ENCODE results near the gene PPP1CC. TPM values are rescaled to one million over a fixed set of nuclear protein-coding genes. Genes with fewer than 3 reads are reported as not detected.

The PPP1CC gene
- total RNA-seq, 4 donors from 2014 or later, result 110 to 224 (median 134) TPM

DNA sequence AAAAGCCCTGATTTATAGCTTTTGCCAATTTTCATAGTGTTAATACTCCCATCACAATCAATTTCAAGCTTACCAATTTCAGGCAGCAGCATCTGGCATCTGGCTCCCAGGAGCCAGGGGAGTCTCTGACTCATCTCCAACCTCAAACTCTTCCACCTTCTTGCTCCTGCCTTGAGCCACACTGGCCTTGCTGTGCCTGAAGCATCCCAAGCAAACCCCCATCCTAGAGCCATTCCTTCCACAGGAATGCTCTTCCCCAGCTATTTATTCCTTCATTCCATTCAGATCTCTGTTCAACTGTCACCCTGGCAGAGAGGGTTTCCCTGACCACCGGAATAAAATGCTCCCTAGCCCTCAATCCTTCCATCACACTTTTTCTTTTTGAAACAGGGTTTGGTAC, 13.9 kb upstream of the PPP1CC start:
- DNase-seq, result no peak
- Histone ChIP-seq H3K9me3 (no peaks in the 10 kb centered on the region), H3K36me3 (no peaks in the 10 kb centered on the region), H3K4me1 (no peaks in the 10 kb centered on the region), H3K4me3 (no peak overlapping the region), H3K27me3 (no peaks in the 10 kb centered on the region), H3K27ac (no peak overlapping the region)
- TF ChIP-seq, protein P1, sequence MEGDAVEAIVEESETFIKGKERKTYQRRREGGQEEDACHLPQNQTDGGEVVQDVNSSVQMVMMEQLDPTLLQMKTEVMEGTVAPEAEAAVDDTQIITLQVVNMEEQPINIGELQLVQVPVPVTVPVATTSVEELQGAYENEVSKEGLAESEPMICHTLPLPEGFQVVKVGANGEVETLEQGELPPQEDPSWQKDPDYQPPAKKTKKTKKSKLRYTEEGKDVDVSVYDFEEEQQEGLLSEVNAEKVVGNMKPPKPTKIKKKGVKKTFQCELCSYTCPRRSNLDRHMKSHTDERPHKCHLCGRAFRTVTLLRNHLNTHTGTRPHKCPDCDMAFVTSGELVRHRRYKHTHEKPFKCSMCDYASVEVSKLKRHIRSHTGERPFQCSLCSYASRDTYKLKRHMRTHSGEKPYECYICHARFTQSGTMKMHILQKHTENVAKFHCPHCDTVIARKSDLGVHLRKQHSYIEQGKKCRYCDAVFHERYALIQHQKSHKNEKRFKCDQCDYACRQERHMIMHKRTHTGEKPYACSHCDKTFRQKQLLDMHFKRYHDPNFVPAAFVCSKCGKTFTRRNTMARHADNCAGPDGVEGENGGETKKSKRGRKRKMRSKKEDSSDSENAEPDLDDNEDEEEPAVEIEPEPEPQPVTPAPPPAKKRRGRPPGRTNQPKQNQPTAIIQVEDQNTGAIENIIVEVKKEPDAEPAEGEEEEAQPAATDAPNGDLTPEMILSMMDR (IDR thresholded peaks at IDR 0.05), result no peak
- TF ChIP-seq POLR2A (IDR thresholded peaks at IDR 0.05), result no peak
- intact Hi-C loops (cut with DNase I; ENCODE audit: low total_unique reads), result no loop called here

DNA sequence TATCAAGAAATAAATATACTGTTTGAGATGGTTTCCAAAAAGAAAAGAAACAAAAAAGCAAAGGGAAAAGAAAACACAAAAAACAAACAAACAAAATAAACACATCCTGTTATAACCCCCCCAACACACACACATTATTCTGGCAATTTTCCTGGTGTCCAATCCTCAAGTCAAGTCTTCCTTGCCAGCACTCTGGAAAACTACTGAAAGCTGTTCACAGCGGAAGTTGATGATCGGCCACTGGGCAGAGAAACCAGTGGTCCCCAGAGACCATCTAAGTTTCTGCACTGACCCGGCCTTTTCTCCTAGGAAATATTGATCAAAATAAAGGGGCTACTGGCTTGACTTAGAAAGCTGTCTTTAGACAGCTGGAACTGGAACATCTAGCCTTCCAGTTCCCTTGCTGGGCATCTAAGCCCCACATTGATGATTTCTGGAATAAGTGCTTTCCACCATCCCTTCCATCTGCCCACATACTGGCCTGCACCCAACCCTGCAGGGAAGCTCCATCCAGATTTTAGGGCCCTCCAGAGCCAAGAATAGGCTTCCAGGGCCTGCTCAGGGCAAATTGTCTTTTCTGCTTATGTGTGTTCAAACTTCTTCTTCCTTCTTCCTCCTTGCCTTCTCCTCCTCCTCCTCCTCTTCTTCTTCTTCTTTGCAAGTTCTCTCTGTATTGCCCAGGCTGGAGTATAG, 11.6 kb upstream of the PPP1CC start:
- no peaks in the 10 kb centered on the region for H3K9me3 ChIP-seq
- intact Hi-C loops (cut with DNase I; ENCODE audit: low total_unique reads), result no loop called here
- H3K27ac ChIP-seq, result no peak overlapping the region
- no peaks in the 10 kb centered on the region for H3K36me3 ChIP-seq
- DNase-seq, result peak; percentile 25 to 36
- no peaks in the 10 kb centered on the region for H3K4me1 ChIP-seq
- TF ChIP-seq POLR2A (IDR thresholded peaks at IDR 0.05), result no peak
- TF ChIP-seq, protein P1 (IDR thresholded peaks at IDR 0.05), result no peak
- H3K4me3 ChIP-seq, result no peak overlapping the region
- H3K27me3 ChIP-seq, result no peaks in the 10 kb centered on the region

DNA sequence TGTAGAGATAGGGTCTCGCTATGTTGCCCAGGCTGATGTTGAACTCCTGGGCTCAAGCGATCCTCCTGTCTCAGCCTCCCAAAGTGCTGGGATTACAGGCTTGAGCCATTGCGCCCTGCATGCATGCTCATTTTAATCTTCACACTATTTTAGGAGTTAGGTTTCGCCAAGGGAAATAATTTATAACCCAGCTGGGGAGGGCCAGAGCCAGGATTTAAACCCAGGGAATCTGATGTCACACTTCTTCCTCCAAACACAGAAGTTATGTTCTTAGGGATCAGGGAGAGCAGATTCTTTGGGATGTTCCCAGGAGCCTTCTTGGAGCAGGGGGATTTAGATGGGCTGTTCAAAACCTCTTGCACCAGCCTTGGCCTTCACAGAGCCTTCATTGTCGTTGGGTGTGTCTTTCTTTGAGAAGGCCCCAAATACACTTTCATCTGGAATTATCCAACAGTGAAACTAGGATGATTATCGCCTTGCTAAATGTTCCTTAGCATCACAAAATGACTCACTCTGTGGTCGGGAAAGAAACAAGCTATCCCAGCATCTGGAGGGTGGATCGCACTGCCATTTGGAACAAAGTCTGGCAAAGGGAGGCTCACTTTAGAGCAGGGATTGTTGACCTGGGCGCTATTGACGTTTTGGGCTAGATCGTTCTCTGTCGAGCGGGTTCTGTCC, 8.2 kb upstream of the PPP1CC start:
- Histone ChIP-seq H3K27me3 (no peaks in the 10 kb centered on the region), H3K27ac (peak overlapping the region; percentile 72 to 75), H3K9me3 (no peaks in the 10 kb centered on the region), H3K4me3 (no peak overlapping the region), H3K4me1 (no peaks in the 10 kb centered on the region), H3K36me3 (no peaks in the 10 kb centered on the region)
- intact Hi-C loops (cut with DNase I; ENCODE audit: low total_unique reads), result no loop called here
- no peak for TF ChIP-seq POLR2A (IDR thresholded peaks at IDR 0.05)
- TF ChIP-seq, protein P1 (IDR thresholded peaks at IDR 0.05), result no peak
- DNase-seq, result peak; percentile 40 to 49

DNA sequence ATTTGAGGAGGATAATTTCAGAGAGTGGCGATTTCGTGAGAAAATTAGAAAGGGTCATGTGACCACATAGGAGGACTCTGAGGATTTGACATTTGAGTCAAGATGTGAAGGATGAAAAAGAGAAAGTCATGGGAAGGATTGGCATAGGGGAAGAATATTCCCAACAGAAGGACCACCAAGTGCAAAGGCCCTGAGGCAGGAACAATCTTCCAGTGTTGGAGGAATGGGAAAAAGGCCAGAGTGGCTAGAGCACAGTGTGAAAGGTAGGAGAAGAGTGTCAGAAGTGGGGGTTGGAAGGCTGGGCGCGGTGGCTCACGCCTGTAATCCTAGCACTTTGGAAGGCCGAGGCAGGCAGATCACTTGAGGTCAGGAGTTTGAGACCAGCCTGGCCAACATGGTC, 3.9 kb upstream of the PPP1CC start:
- H3K9me3 ChIP-seq, result no peaks in the 10 kb centered on the region
- H3K4me3 ChIP-seq, result no peak overlapping the region
- intact Hi-C loops (cut with DNase I; ENCODE audit: low total_unique reads), result no loop called here
- TF ChIP-seq POLR2A (IDR thresholded peaks at IDR 0.05), result no peak
- TF ChIP-seq, protein P1 (IDR thresholded peaks at IDR 0.05), result no peak
- H3K36me3 ChIP-seq, result no peaks in the 10 kb centered on the region
- no peak overlapping the region for H3K27ac ChIP-seq
- H3K4me1 ChIP-seq, result no peaks in the 10 kb centered on the region
- no peaks in the 10 kb centered on the region for H3K27me3 ChIP-seq
- no peak for DNase-seq

DNA sequence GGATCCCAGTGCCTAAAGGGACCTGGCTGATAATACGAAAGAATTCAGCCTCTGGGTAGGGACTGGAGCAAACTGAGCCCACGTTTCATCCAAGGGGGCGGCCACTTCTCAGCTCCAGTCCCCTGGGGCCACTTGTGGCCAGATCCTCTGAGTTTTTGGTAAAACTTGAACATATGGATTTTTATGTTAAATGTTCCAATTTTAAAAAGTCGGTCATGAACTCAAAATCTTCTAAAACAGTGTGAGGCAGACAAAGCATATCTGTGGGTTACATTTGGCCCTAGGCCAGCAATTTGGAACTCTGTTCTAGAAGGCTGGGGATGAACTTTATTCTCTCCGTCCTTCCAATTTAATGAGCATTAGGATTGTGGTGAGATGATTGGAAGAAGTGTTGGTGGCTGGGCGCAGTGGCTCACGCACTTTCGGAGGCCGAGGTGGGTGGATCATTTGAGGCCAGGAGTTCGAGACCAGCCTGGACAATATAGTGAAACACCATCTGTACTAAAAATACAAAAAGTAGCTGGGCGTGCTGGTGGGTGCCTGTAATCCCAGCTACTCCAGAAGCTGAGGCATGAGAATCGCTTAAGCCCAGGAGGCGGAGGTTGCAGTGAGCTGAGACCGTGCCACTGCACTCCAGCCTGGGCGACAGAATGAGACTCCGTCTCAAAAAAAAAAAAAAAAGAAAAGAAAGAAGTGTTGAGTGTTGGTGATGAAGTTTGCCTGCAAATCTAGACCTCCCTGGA, 3.0 kb upstream of the PPP1CC start:
- intact Hi-C loops (cut with DNase I; ENCODE audit: low total_unique reads), result no loop called here
- H3K27ac ChIP-seq, result peak overlapping the region; percentile 25 to 43
- no peak for DNase-seq
- H3K36me3 ChIP-seq, result no peaks in the 10 kb centered on the region
- no peak overlapping the region for H3K4me3 ChIP-seq
- no peak for TF ChIP-seq POLR2A (IDR thresholded peaks at IDR 0.05)
- TF ChIP-seq, protein P1 (IDR thresholded peaks at IDR 0.05), result no peak
- H3K9me3 ChIP-seq, result no peaks in the 10 kb centered on the region
- H3K27me3 ChIP-seq, result no peaks in the 10 kb centered on the region
- no peaks in the 10 kb centered on the region for H3K4me1 ChIP-seq

Data from uterus (tissue), 4 donors.